MCF 10A (cell line): Measurements from ENCODE around the gene SPRED2. TPM values are rescaled to one million over a fixed set of nuclear protein-coding genes. Genes with fewer than 3 reads are reported as not detected.

ENCODE experiments used
- BruUV-seq: library from RNA; stranded (reverse); fragments of 400-500 nt; replicated peaks from 2 replicates; lab custom pipeline; 2021; lab: Mats Ljungman, UMichigan
- CTCF ChIA-PET: fragments of 300-600 bp; sonication (Branson Sonifier 250); formaldehyde crosslinking; extraction: SDS; loops from one replicate; lab custom pipeline; 2021; ENCODE audit warnings: antibody characterized with exemption, inconsistent platforms; lab: Yijun Ruan, JAX
- POLR2A ChIA-PET: fragments of 300-600, 350-650 bp; sonication (Branson Sonifier 250); formaldehyde crosslinking; extraction: SDS; loops from one replicate; lab custom pipeline; 2020; ENCODE audit warnings: antibody characterized with exemption, inconsistent platforms; lab: Yijun Ruan, JAX
- DNase-seq: peaks from one replicate; pipeline ENCODE4 v3.0.0-alpha.2; 2018; ENCODE audit not compliant: unreplicated experiment
- H3K27ac Mint-ChIP-seq: one replicate; pipeline ENCODE4 v1.8.0; 2022; ENCODE audit warnings: mild to moderate bottlenecking, low read depth, mixed read lengths; ENCODE audit not compliant: unreplicated experiment
- H3K27me3 Mint-ChIP-seq: one replicate; pipeline ENCODE4 v1.8.0; 2022; ENCODE audit warnings: mixed read lengths; ENCODE audit not compliant: insufficient read depth, unreplicated experiment
- H3K36me3 Mint-ChIP-seq: one replicate; pipeline ENCODE4 v1.8.0; 2022; ENCODE audit warnings: mild to moderate bottlenecking, moderate library complexity, mixed read lengths; ENCODE audit not compliant: insufficient read depth, unreplicated experiment
- H3K4me1 Mint-ChIP-seq: one replicate; pipeline ENCODE4 v1.8.0; 2022; ENCODE audit warnings: mixed read lengths; ENCODE audit not compliant: insufficient read depth, unreplicated experiment
- H3K4me3 Mint-ChIP-seq: one replicate; pipeline ENCODE4 v1.8.0; 2022; ENCODE audit warnings: mild to moderate bottlenecking, moderate library complexity, mixed read lengths; ENCODE audit not compliant: unreplicated experiment
- H3K9me3 Mint-ChIP-seq: one replicate; pipeline ENCODE4 v1.8.0; 2022; ENCODE audit warnings: mixed read lengths; ENCODE audit not compliant: unreplicated experiment
- CTCF ChIP-seq: fragments of 200-600 bp; IDR thresholded peaks from one replicate; pipeline ENCODE4 v1.8.0; 2022; ENCODE audit warnings: antibody characterized with exemption, mild to moderate bottlenecking; ENCODE audit not compliant: unreplicated experiment
- intact Hi-C: fragments of 100-400 bp; cut with micrococcal nuclease; formaldehyde crosslinking; loops from 2 replicates; pipeline ENCODE4 v1.14.1; 2022
- total RNA-seq: library from RNA; stranded (reverse); gene quantifications from 2 replicates; pipeline ENCODE4 v1.2.3, GENCODE V29; 2022

The SPRED2 gene
- total RNA-seq, 1 experiment from 2014 or later, result 38.6 TPM

GRCh38 chr2:65375723-65376122, 56.7 kb downstream of the SPRED2 start:
- TF ChIP-seq CTCF, result no peak
- intact Hi-C loops, result no loop called here
- Mint-ChIP-seq H3K36me3 (peaks cover 10% of the 10 kb centered on the region), H3K4me1 (peaks cover 32% of the 10 kb centered on the region), H3K27ac (no peak overlapping the region), H3K27me3 (no peaks in the 10 kb centered on the region), H3K9me3 (no peaks in the 10 kb centered on the region), H3K4me3 (no peak overlapping the region)
- ChIA-PET POLR2A (interaction anchor here (3.3 to 3.7 kb wide), 2 partner anchors 7 to 9 kb away, joined by 18 to 33 read pairs; no protein-coding TSS in a partner anchor), CTCF (interaction anchor here (0.7 kb wide), 2 partner anchors 48 to 52 kb away, joined by 3 read pairs; no protein-coding TSS in a partner anchor)
- no peak for DNase-seq
- no TSS peak for BruUV-seq

- BruUV-seq, result no TSS peak
- CTCF ChIA-PET, result interaction anchor here (1.2 kb wide), 1 partner anchor 56 kb away, joined by 3 read pairs; no protein-coding TSS in a partner anchor
- no peaks in the 10 kb centered on the region for H3K9me3 Mint-ChIP-seq
- no peak overlapping the region for H3K27ac Mint-ChIP-seq
- POLR2A ChIA-PET, result interaction anchor here (0.6 to 3.7 kb wide), 4 partner anchors 8 to 724 kb away, joined by 3 to 18 read pairs (median 6); no protein-coding TSS in a partner anchor
- H3K36me3 Mint-ChIP-seq, result peaks cover 10% of the 10 kb centered on the region
- H3K4me3 Mint-ChIP-seq, result no peak overlapping the region
- DNase-seq, result no peak
- peaks cover 31% of the 10 kb centered on the region for H3K4me1 Mint-ChIP-seq
- intact Hi-C loops, result no loop called here
- H3K27me3 Mint-ChIP-seq, result no peaks in the 10 kb centered on the region
- TF ChIP-seq CTCF, result no peak
Observed at GRCh38 chr2:65374999-65375398, 57.4 kb downstream of the SPRED2 start.

GRCh38 chr2:65374575-65374974, 57.8 kb downstream of the SPRED2 start:
- no peak overlapping the region for H3K27ac Mint-ChIP-seq
- no peak for DNase-seq
- ChIA-PET CTCF (interaction anchor here (1.2 kb wide), 1 partner anchor 57 kb away, joined by 3 read pairs; no protein-coding TSS in a partner anchor), POLR2A (interaction anchor here (0.6 to 3.7 kb wide), 4 partner anchors 8 to 724 kb away, joined by 3 to 18 read pairs (median 6); no protein-coding TSS in a partner anchor)
- no peaks in the 10 kb centered on the region for H3K9me3 Mint-ChIP-seq
- H3K27me3 Mint-ChIP-seq, result no peaks in the 10 kb centered on the region
- peaks cover 10% of the 10 kb centered on the region for H3K36me3 Mint-ChIP-seq
- no TSS peak for BruUV-seq
- peaks cover 27% of the 10 kb centered on the region for H3K4me1 Mint-ChIP-seq
- no peak for TF ChIP-seq CTCF
- no peak overlapping the region for H3K4me3 Mint-ChIP-seq
- intact Hi-C loops, result no loop called here

- peaks cover 10% of the 10 kb centered on the region for H3K36me3 Mint-ChIP-seq
Observed at GRCh38 chr2:65373365-65373918, 59.0 kb downstream of the SPRED2 start.

More at GRCh38 chr2:65373365-65373918, 59.0 kb downstream of the SPRED2 start:
- TF ChIP-seq CTCF, result no peak
- Mint-ChIP-seq H3K4me3 (no peak overlapping the region), H3K9me3 (no peaks in the 10 kb centered on the region), H3K27ac (no peak overlapping the region), H3K27me3 (no peaks in the 10 kb centered on the region), H3K4me1 (peaks cover 29% of the 10 kb centered on the region)
- ChIA-PET CTCF (interaction anchor here (0.6 to 1.2 kb wide), 4 partner anchors 8 to 58 kb away, joined by 3 to 4 read pairs (median 3); no protein-coding TSS in a partner anchor), POLR2A (interaction anchor here (0.6 to 3.7 kb wide), 10 partner anchors 10 to 1060 kb away, joined by 3 to 18 read pairs (median 4); partner anchors contain the start of gene SPRED2)
- intact Hi-C loops, result no loop called here
- no TSS peak for BruUV-seq
- no peak for DNase-seq
